Neuronal stem cell (in vitro differentiated cells): ENCODE data around the gene TBPL2.

ENCODE experiments used
- DNase-seq: peaks from one replicate; pipeline ENCODE4 v3.0.0-alpha.2; 2013; ENCODE audit warnings: low spot score
- H2AFZ ChIP-seq: one replicate; pipeline ENCODE4 v1.6.1; 2013; ENCODE audit warnings: mild to moderate bottlenecking, low read length, inconsistent platforms
- H2AK5ac ChIP-seq: 2 replicates; pipeline ENCODE4 v1.6.1; 2013; ENCODE audit warnings: low read depth, mild to moderate bottlenecking, inconsistent platforms, low read length, moderate library complexity, mixed read lengths
- H2BK120ac ChIP-seq: 2 replicates; pipeline ENCODE4 v1.6.1; 2013; ENCODE audit warnings: low read depth, mild to moderate bottlenecking, inconsistent platforms, low read length, moderate library complexity, mixed read lengths
- H2BK12ac ChIP-seq: one replicate; pipeline ENCODE4 v1.6.1; 2013; ENCODE audit warnings: low read length, inconsistent platforms
- H2BK15ac ChIP-seq: 2 replicates; pipeline ENCODE4 v1.6.1; 2013; ENCODE audit warnings: mild to moderate bottlenecking, low read length, inconsistent platforms, mixed read lengths
- H2BK5ac ChIP-seq: one replicate; pipeline ENCODE4 v1.6.1; 2013; ENCODE audit warnings: inconsistent platforms, mild to moderate bottlenecking, low read length, moderate library complexity
- H3K14ac ChIP-seq: one replicate; pipeline ENCODE4 v1.6.1; 2013; ENCODE audit warnings: low read length, inconsistent platforms
- H3K18ac ChIP-seq: 2 replicates; pipeline ENCODE4 v1.6.1; 2013; ENCODE audit warnings: low read length, inconsistent platforms
- H3K23ac ChIP-seq: 2 replicates; pipeline ENCODE4 v1.6.1; 2013; ENCODE audit warnings: low read depth, mild to moderate bottlenecking, mixed read lengths, low read length, inconsistent platforms; ENCODE audit not compliant: poor library complexity
- H3K27ac ChIP-seq: replicated peaks from 3 replicates; pipeline ENCODE4 v1.5.1; 2013; ENCODE audit warnings: low read length, inconsistent platforms
- H3K27me3 ChIP-seq, 3 experiments: 2 replicates each; pipeline ENCODE4 v1.6.1; 2013; ENCODE audit warnings: low read length in 3 of 3, mild to moderate bottlenecking in 2 of 3, inconsistent platforms in 1 of 3, low read depth in 1 of 3, mixed read lengths in 1 of 3, moderate library complexity in 1 of 3; ENCODE audit not compliant: control insufficient read depth in 3 of 3, insufficient read depth in 3 of 3
- H3K36me3 ChIP-seq, 2 donors: replicated peaks in 1 of 2; 2 replicates each; pipeline ENCODE4 v1.6.1; 2013; ENCODE audit warnings: low read length in 2 of 2; ENCODE audit not compliant: control insufficient read depth in 2 of 2, insufficient read depth in 2 of 2
- H3K4ac ChIP-seq: 2 replicates; pipeline ENCODE4 v1.6.1; 2013; ENCODE audit warnings: inconsistent platforms, mild to moderate bottlenecking, low read length, moderate library complexity
- H3K4me1 ChIP-seq, 2 donors: 1 replicate in 1 of 2; 2 replicates in 1 of 2; pipeline ENCODE4 v1.6.1; 2013; ENCODE audit warnings: low read length in 2 of 2, low read depth in 1 of 2; ENCODE audit not compliant: control insufficient read depth in 2 of 2, insufficient read depth in 1 of 2
- H3K4me2 ChIP-seq: one replicate; pipeline ENCODE4 v1.6.1; 2013; ENCODE audit warnings: mild to moderate bottlenecking, low read length, inconsistent platforms; ENCODE audit not compliant: insufficient read depth, poor library complexity, severe bottlenecking
- H3K4me3 ChIP-seq, 2 donors: 2 replicates each; pipeline ENCODE4 v1.5.1; 2013; ENCODE audit warnings: low read length in 2 of 2, mild to moderate bottlenecking in 2 of 2, inconsistent platforms in 1 of 2, moderate library complexity in 1 of 2
- H3K79me1 ChIP-seq: one replicate; pipeline ENCODE4 v1.6.1; 2013; ENCODE audit warnings: low read depth, mild to moderate bottlenecking, inconsistent platforms, low read length, moderate library complexity
- H3K9ac ChIP-seq: one replicate; pipeline ENCODE4 v1.6.1; 2013; ENCODE audit warnings: mild to moderate bottlenecking, low read depth, low read length, inconsistent platforms; ENCODE audit not compliant: poor library complexity
- H3K9me3 ChIP-seq, 2 donors: replicated peaks in 1 of 2; 2 replicates each; pipeline versions ENCODE3 to v1.6.1; 2013; ENCODE audit warnings: low read length in 2 of 2, mild to moderate bottlenecking in 2 of 2, inconsistent platforms in 1 of 2, low read depth in 1 of 2, mixed read lengths in 1 of 2, moderate library complexity in 1 of 2; ENCODE audit not compliant: control insufficient read depth in 2 of 2, insufficient read depth in 1 of 2
- H4K8ac ChIP-seq: one replicate; pipeline ENCODE4 v1.6.1; 2013; ENCODE audit warnings: low read depth, mild to moderate bottlenecking, inconsistent platforms, low read length, moderate library complexity
- H4K91ac ChIP-seq: one replicate; pipeline ENCODE4 v1.6.1; 2013; ENCODE audit warnings: low read length, low read depth, mild to moderate bottlenecking, inconsistent platforms; ENCODE audit not compliant: poor library complexity
- WGBS, 2 donors: extraction: QIAGEN DNeasy Blood & Tissue Kit; methylation state at CpG; one replicate each; pipeline ENCODE4 v1.1.7; 2013; ENCODE audit warnings: missing lambda C conversion rate in 2 of 2, mixed read lengths in 1 of 2; ENCODE audit not compliant: insufficient read length in 2 of 2, insufficient replicate concordance in 1 of 2; ENCODE audit errors: extremely low coverage in 2 of 2; 5-methylcytosine and 5-hydroxymethylcytosine counted together

The TBPL2 gene

GRCh38 chr14:55450539-55450938 is 10.1 kb upstream of the TBPL2 start:
- DNase-seq = no peak
- Histone ChIP-seq H3K9ac (no peak overlapping the region), H3K9me3 (no peaks in the 10 kb centered on the region), H4K8ac (no peak overlapping the region), H2BK120ac (no peak overlapping the region), H3K79me1 (no peaks in the 10 kb centered on the region), H2BK12ac (no peak overlapping the region), H3K4ac (no peak overlapping the region), H3K4me2 (no peak overlapping the region), H2AFZ (no peak overlapping the region), H3K4me1 (peaks cover 5 to 11% of the 10 kb centered on the region in 2 donors), H3K4me3 (no peak overlapping the region), H3K36me3 (no peaks in the 10 kb centered on the region), H4K91ac (no peak overlapping the region), H3K23ac (no peak overlapping the region), H3K27me3 (no peaks in the 10 kb centered on the region), H3K18ac (no peak overlapping the region), H2BK15ac (no peak overlapping the region), H3K14ac (no peak overlapping the region), H3K27ac (no peak overlapping the region), H2BK5ac (no peak overlapping the region), H2AK5ac (no peak overlapping the region)
- no CpG with 5 or more reads among the region's 3 CpGs for whole genome bisulfite sequencing, 2 donors

GRCh38 chr14:55450124-55450523 is 9.7 kb upstream of the TBPL2 start:
- H3K4me3 ChIP-seq = no peak overlapping the region
- WGBS, 2 donors = no CpG with 5 or more reads among the region's 2 CpGs

GRCh38 chr14:55449116-55449515 is 8.7 kb upstream of the TBPL2 start:
- H3K4ac ChIP-seq = no peak overlapping the region
- no peak overlapping the region for H3K18ac ChIP-seq
- no peaks in the 10 kb centered on the region for H3K9me3 ChIP-seq
- no peaks in the 10 kb centered on the region for H3K79me1 ChIP-seq
- H2BK120ac ChIP-seq = no peak overlapping the region
- peaks cover 2% of the 10 kb centered on the region in 2 donors for H3K4me1 ChIP-seq
- WGBS, 2 donors = no CpG with 5 or more reads among the region's 3 CpGs
- H4K8ac ChIP-seq = no peak overlapping the region
- no peak overlapping the region for H2BK12ac ChIP-seq
- H2AFZ ChIP-seq = no peak overlapping the region
- H2AK5ac ChIP-seq = no peak overlapping the region
- no peaks in the 10 kb centered on the region for H3K36me3 ChIP-seq
- DNase-seq = no peak
- no peak overlapping the region for H2BK5ac ChIP-seq
- H4K91ac ChIP-seq = no peak overlapping the region
- no peak overlapping the region for H3K9ac ChIP-seq
- H3K27me3 ChIP-seq = no peaks in the 10 kb centered on the region
- H3K4me3 ChIP-seq = no peak overlapping the region
- H3K27ac ChIP-seq = no peak overlapping the region
- H2BK15ac ChIP-seq = no peak overlapping the region
- H3K4me2 ChIP-seq = no peak overlapping the region
- no peak overlapping the region for H3K23ac ChIP-seq
- H3K14ac ChIP-seq = no peak overlapping the region

More at GRCh38 chr14:55450124-55450523, 9.7 kb upstream of the TBPL2 start:
- H3K23ac ChIP-seq = no peak overlapping the region
- no peak overlapping the region for H4K8ac ChIP-seq
- no peak overlapping the region for H2AFZ ChIP-seq
- no peak for DNase-seq
- H3K36me3 ChIP-seq = no peaks in the 10 kb centered on the region
- no peak overlapping the region for H3K9ac ChIP-seq
- H3K27ac ChIP-seq = no peak overlapping the region
- H2BK120ac ChIP-seq = no peak overlapping the region
- no peak overlapping the region for H3K14ac ChIP-seq
- no peak overlapping the region for H2BK15ac ChIP-seq
- H2AK5ac ChIP-seq = no peak overlapping the region
- no peak overlapping the region for H3K4ac ChIP-seq
- no peaks in the 10 kb centered on the region for H3K79me1 ChIP-seq
- H3K9me3 ChIP-seq = no peaks in the 10 kb centered on the region
- H4K91ac ChIP-seq = no peak overlapping the region
- H3K4me2 ChIP-seq = no peak overlapping the region
- no peak overlapping the region for H2BK12ac ChIP-seq
- no peak overlapping the region for H3K18ac ChIP-seq
- H2BK5ac ChIP-seq = no peak overlapping the region
- H3K27me3 ChIP-seq = no peaks in the 10 kb centered on the region
- peaks cover 5 to 11% of the 10 kb centered on the region in 2 donors for H3K4me1 ChIP-seq

- Histone ChIP-seq H3K27me3 (no peaks in the 10 kb centered on the region), H2BK5ac (no peak overlapping the region), H3K4me3 (no peak overlapping the region), H3K36me3 (no peaks in the 10 kb centered on the region), H2BK15ac (no peak overlapping the region), H2BK120ac (no peak overlapping the region), H3K18ac (no peak overlapping the region), H2BK12ac (no peak overlapping the region), H3K14ac (no peak overlapping the region), H3K4me1 (no peaks in the 10 kb centered on the region), H4K8ac (no peak overlapping the region), H3K9me3 (no peaks in the 10 kb centered on the region), H2AK5ac (no peak overlapping the region), H3K23ac (no peak overlapping the region), H2AFZ (no peak overlapping the region), H3K79me1 (no peaks in the 10 kb centered on the region), H3K4ac (no peak overlapping the region), H3K9ac (no peak overlapping the region), H3K27ac (no peak overlapping the region), H4K91ac (no peak overlapping the region), H3K4me2 (no peak overlapping the region)
- no peak for DNase-seq
- WGBS, 2 donors = no CpG with 5 or more reads among the region's 3 CpGs
Measured at GRCh38 chr14:55448141-55448614, 7.8 kb upstream of the TBPL2 start.
